Right ventricle myocardium inferior (tissue), 1 donor: Measurements from ENCODE around the gene CNTNAP2. TPM values are rescaled to one million over a fixed set of nuclear protein-coding genes. Genes with fewer than 3 reads are reported as not detected.
"Not testable (repeated sequence)": the region's sequence is repeated elsewhere in the genome, so short reads cannot be mapped to it uniquely, and the experiment has no call there.

Experiments
- ATAC-seq: fragments of 200-7000 bp; cut with Tn5 transposase; one replicate; pipeline ENCODE4 v1.9.1; 2020; ENCODE audit warnings: mild to moderate bottlenecking, moderate library complexity
- DNase-seq: peaks from one replicate; pipeline ENCODE4 v3.0.0; 2021; ENCODE audit errors: missing footprints
- intact Hi-C: fragments of 100-400 bp; cut with DNase I; formaldehyde crosslinking; loops from one replicate; pipeline ENCODE4 v1.11.0; 2022
- total RNA-seq: library from RNA; stranded (reverse); fragmentation: NEBNext Ultra II Directional; extraction: Animal tissue kit (Norgen Biotek cat#: 25700); gene quantifications from one replicate; pipeline ENCODE4 v1.2.1, GENCODE V29; 2021
- donor health status: DM: no; HTN: yes; CAD: no; lungs with severe emphysema.

CNTNAP2 gene
- total RNA-seq, 1 donor from 2014 or later, result 0.65 TPM

DNA sequence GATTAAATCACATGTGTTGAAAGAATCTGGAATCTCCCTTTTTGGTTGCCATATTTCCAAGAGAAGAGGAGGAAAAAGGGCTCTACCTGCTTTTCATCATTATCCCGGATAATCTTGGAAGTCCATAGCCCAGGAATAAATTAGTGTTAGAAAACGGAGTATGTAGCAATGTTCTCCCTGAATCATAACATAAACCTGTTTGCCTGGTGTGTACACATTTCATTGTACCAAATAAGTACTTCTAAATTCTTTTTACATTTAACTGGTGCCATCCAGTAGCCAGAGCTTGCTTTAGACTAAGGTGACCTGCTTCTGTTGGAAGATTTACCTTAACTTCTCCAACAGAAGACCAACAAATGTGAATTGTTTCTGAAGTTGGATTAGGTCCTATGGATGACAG lies 2291.7 kb downstream of the CNTNAP2 start:
- DNase-seq (no peak), ATAC-seq (no peak)
- intact Hi-C loops, result no loop called here

DNA sequence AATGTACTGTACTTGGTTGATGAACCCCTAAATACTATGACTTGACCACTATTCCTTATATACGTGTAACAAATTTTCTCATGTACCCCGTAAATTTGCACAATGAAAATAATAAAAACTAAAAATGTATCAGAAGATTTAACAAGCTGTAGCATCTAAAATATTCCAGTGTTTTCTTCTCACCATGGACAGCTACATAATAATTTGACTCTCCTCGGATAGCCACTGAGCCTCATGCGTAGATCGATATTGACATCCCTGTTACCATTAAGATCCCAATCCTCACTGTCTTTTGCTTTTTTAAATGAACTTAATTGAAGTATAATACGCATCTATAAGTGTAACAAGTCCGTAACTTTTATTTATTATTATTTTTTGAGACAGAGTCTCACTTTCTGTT lies 2294.3 kb downstream of the CNTNAP2 start:
- DNase-seq (no peak), ATAC-seq (no peak)
- intact Hi-C loops, result no loop called here

DNA sequence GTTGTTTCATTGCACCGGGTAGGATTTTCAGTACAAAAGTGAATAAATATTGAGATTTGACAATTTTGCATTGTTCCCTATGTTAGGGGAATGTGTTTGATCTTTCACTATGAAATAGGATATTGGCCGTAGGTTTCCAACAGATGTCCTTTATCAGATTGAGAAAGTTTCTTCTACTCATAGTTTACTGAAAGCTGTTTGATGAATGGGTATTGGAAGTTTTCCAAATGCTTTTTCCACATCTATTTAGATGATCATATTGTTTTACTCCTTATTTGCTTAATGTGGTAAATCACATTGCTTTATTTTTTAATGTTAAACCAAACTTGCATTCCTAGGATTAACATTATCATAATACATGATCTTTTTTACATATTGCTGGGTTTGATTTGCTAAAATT lies 2296.1 kb downstream of the CNTNAP2 start:
- no peak for DNase-seq

DNA sequence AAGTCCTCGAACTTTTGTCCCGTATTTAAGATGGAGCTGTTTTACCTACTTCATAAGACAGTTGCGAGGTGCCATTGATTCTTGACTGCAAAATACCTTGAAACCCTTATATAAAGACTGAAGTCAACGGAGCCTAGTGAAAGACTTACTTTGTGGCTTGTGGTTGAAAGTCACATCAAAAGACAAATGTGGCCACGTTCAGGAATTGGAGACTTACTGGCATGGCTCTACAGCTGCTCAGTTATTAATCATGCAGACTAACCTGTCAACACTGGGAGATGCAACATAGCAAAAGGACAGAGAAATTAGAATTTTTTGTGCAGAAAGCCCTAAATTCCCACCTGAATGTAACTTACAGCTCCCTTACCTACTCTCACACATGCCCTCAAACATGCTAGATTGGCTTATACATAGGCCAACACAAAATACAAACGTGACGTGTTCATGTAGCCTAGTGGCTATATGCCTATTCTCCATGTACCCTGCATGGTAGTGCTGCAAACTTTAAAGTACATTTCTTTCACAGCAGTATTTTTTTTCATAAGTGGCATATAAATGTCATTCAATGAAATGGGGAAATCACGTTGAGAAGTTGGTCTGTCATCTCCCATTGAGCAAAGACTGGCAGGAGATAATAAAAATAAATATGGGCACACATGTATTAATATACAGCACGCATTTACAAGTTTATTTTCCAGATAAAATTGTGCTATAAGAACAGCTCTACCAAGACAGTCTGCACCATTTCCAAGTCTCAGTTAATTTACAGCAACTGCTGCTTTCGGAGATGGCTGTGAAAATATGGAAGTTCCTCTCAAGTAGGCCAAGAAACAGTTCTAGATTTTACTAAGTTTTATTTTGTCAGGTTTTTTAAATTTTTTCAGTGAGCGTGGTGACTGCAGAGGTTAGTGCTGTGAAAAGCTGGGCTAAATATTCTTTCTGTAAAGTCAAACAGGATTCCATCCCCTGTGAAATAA lies 2303.5 kb downstream of the CNTNAP2 start:
- intact Hi-C loops, result no loop called here
- ATAC-seq (no peak), DNase-seq (no peak)

More for the DNA sequence above, 2296.1 kb downstream of the CNTNAP2 start:
- intact Hi-C loops, result no loop called here
- ATAC-seq, result no peak

DNA sequence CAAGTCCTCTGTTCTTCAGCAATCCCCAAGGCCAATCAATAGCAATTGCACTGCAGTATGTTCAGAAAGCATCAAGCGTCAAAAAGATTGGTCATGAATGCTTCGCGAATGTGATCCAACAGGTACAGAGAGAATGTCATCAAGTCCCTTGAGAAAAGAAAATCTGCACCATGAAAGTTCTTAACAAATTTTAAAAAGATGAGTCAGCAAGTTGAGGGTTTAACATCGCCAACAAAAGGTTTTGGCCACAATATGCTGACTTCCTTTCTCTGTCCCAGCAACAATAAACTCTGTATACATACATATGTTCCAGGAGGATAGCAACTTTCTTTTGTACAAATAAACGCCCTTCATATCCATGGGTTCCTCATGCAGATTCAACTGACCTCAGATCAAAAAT lies 2305.4 kb downstream of the CNTNAP2 start:
- intact Hi-C loops, result no loop called here
- ATAC-seq, result no peak
- DNase-seq, result no peak

DNA sequence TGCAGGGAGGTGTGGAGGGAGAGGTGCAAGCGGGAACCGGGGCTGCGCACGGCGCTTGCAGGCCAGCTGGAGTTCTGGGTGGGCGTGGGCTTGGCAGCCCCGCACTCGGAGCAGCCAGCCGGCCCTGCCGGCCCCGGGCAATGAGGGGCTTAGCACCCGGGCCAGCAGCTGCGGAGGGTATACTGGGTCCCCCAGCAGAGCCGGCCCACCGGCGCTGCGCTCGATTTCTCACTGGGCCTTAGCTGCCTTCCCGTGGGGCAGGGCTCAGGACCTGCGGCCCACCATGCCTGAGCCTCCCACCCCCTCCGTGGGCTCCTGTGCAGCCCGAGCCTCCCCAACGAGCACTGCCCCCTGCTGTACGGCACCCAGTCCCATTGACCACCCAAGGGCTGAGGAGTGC lies 2309.8 kb downstream of the CNTNAP2 start:
- DNase-seq, ATAC-seq, intact Hi-C loops: not testable (repeated sequence)

DNA sequence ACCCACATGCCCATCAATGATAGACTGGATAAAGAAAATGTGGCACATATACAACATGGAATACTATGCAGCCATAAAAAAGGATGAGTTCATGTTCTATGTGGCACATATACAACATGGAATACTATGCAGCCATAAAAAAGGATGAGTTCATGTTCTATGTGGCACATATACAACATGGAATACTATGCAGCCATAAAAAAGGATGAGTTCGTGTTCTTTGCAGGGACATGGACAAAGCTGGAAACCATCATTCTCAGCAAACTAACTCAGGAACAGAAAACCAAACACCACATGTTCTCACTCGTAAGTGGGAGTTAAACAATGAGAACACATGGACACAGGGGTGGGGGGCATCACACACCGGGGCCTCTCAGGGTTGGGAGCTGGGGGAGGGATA lies 2314.1 kb downstream of the CNTNAP2 start:
- DNase-seq, intact Hi-C loops, ATAC-seq: not testable (repeated sequence)

DNA sequence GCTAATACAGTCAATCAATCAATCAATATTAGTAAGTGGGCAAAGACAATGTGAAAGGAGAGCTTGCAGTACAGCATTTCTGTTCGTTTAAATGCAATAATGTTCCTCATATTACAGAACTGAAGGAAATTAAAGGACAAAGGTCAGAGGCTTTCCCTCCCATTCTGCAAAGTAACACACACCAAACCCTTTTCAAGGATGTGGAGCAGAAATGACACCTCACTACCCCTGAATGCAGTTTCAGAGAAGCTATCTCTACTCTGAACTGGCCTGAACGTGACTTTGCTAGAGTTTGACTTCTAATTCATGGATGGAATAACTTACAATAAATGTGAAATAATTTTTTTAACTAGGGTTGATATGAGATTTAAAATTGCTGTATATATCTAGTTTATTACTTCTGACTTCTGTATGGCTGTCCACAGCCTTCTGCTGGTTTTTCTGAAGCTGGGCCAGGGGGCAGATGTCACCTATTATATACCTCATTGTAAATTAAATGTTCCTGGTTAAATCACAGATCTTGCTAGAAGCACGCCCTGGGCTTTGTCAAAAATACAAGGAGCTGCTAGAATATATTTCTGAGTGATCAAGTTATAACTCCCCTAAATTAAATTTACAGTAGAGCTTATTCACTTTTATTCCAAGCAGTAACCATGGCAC lies 2317.1 kb downstream of the CNTNAP2 start:
- ATAC-seq (no peak), DNase-seq (no peak)
- intact Hi-C loops, result no loop called here

DNA sequence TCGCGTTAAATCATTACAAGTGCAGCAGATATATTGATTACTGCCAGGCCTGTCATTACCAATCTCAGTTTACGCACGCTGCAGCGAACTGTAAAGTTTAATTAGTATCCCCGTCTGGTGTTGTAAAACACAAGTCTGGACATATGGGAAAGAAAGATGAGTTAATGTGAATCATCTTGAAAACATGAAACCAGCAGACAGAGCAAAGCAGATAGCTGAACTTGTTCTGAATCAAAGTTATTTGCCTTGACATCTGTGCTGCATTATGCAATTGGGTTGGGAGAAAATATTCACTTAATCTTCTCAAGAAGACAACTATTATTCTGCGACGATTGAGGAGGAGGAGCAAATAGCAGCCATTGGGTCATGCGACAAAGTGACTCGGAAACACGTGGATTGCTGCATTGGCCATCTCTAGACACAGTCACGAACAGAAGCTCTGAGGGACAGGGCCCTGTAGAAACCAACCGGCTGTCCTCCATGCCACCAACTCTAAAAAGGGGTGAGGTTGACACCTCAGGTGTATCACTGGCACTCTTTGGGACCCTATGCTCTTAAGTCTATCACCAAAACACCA lies 2317.7 kb downstream of the CNTNAP2 start:
- intact Hi-C loops, result no loop called here
- DNase-seq (no peak), ATAC-seq (no peak)

DNA sequence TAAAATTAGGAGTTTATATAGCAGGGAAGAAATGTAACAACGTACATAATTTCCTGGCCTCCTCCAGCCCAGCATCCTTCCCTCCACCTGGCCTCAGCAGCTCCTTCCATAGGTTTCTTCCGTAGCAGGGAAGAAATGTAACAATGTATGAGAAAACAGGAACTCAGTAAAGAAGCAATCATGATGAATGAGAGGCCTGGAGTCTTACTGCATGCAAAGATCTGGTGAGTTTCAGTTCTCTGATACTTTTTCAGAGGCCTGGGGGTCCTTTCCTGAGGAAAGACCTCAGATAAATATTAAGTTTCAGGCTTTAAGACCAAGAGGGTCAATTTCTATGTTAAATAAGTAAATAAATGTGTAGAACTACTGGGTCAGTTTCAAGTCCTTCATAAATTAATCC lies 2318.3 kb downstream of the CNTNAP2 start:
- intact Hi-C loops, result no loop called here
- ATAC-seq, result no peak
- no peak for DNase-seq

DNA sequence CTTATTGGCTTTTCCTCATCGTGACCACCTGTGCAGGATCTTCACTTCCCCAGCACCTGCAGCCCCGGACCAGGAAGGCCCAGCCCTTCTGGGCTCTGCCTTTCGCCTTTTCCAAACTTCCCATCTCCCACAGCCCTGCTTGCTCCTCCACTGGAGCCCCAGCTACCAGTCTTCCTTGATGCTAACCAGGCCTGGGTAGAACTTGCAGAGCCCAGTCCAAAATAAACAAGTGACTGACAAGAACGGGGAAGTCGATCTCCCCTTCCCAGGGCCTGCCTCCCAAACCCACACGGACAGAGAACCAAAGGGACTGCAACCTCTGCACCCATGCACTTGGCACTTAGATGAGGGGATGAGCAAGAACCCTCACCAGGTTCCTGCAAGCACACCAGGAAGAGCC lies 2319.1 kb downstream of the CNTNAP2 start:
- DNase-seq (no peak), ATAC-seq (no peak)
- intact Hi-C loops, result no loop called here

DNA sequence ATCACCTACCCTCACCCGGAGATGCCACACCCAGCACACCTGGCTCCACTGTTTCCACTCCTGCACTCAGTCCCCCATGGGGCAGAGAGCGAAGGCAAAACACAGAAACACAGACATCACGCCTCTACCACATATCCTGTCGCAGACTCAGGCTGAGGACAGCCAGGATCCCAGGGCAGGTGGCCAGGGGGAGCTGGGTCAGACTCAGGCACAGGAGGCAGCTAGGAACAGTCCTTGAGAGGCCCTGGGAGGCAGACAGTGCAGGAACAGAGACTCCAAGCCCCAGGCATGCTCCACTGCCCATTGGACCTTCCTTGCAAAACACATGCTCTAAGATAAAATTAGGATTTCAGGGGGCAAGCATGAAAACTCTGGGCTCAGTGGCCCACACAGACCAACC lies 2319.5 kb downstream of the CNTNAP2 start:
- intact Hi-C loops, result no loop called here
- DNase-seq, result no peak
- ATAC-seq, result no peak

DNA sequence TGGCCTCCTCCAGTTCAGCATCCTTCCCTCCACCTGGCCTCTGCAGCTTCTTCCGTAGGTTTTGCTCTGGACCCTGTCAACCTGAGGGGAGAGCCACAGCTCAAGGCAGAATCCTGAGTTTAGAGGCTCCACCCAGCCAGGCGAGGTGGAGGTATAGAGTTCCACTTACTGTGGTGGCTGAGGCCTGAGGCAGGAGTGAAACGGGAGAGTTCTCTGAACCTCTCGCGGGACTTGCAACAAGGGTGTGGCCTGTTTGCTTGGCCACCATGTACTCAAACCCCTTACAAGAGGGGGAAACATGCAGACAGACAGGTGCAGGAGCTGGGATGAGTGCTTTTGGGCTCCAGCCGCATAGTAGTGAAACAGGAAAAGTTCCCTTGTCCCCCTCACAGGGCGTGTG lies 2320.0 kb downstream of the CNTNAP2 start:
- DNase-seq (no peak), ATAC-seq (no peak)
- intact Hi-C loops, result no loop called here

DNA sequence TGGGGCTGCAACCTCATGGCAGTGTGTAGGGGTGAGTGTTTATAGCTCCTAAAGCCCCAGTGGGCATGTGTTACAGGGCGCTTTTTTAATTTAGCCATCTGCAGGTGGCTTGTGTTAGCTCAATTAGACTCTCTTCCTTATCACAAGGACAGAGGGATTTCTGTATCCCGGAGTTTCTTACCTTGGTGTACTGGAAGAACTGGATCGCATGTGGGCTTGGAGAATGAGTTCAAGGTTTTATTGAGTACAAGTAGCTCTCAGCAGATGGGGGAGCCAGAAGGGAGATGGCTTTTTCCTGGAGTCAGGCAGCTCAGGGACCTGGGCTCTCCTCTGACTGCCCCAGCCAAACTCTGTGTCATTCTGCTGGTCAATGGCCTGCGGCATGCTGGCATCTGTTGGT lies 2320.4 kb downstream of the CNTNAP2 start:
- DNase-seq (no peak), ATAC-seq (no peak)
- intact Hi-C loops, result no loop called here

DNA sequence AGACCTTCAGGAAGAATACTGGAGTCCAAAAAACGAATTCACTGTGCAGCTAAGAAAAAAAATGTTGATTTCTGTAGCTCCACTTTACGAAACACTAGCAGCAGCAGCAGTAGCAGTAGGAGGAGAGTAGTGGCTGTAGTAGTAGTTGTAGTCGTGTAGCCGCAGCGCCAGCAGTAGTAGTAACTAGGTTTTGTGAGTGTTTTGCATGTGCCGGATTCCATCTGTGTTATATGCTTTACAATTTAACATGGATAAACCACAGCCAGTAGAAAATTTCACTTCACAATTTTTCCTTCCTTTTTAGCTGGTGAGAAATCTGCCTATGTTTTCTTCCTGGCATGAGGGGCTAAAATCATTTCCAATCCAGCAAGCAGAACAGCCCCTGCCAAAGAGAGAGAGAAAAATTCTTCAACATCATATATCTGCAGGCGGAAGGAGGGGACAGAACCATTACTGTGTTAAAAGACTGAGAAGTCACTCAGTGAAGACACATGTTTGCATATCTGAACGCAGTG lies 2325.6 kb downstream of the CNTNAP2 start:
- intact Hi-C loops, result no loop called here
- DNase-seq (no peak), ATAC-seq (no peak)

DNA sequence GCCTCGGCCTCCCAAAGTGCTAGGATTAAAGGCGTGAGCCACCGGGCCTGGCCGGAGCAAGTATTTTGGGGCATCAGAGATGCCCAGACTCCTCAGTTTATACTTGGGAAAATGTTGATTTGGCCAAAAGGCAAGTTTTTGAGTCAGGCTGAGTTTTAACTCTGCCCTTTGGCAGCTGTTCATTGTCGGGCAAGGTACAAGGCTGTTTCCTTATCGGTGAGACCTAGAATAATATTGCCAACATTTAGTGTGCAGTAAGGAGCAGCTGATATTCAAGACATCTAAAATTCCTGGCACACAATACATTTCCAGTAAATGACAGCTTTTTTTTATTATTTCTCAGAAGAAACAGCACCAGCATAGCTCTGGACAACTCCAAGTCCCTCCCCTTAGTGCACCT lies 2326.3 kb downstream of the CNTNAP2 start:
- DNase-seq, result no peak

DNA sequence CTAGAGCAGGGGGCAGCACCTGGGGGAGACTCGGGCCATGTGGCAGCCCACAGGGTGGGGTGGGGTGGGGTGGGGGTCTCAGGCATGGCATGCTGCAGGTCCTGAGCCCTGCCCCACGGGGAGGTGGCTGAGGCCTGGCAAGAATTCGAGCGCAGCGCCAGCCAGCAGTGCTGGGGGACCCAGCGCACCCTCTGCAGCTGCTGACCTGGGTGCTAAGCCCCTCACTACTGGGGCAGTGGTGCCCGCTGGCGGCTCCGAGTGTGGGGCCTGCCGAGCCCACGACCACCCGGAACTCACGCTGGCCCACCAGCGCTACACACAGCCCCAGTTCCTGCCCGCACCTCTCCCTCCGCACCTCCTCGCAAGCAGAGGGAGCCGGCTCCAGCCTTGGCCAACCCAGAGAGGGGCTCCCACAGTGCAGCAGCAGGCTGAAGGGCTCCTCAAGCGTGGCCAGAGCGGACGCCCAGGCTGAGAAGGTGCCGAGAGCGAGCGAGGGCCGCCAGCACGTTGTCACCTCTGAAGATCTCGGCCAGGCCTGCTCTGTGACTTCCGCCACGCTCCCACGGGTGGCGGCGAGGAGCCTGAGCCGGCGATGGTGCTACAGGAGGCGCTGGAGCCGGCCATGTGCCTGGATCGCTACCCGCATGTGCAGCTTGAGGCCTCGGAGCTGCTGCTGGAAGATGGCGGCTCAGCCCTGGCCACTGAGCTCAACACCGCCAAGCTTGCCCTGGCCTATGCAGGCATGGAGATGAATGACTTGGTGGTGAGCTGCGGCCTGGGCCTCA lies 2328.9 kb downstream of the CNTNAP2 start:
- intact Hi-C loops, result no loop called here

More for the DNA sequence above, 2326.3 kb downstream of the CNTNAP2 start:
- intact Hi-C loops, result no loop called here
- ATAC-seq, result no peak

DNA sequence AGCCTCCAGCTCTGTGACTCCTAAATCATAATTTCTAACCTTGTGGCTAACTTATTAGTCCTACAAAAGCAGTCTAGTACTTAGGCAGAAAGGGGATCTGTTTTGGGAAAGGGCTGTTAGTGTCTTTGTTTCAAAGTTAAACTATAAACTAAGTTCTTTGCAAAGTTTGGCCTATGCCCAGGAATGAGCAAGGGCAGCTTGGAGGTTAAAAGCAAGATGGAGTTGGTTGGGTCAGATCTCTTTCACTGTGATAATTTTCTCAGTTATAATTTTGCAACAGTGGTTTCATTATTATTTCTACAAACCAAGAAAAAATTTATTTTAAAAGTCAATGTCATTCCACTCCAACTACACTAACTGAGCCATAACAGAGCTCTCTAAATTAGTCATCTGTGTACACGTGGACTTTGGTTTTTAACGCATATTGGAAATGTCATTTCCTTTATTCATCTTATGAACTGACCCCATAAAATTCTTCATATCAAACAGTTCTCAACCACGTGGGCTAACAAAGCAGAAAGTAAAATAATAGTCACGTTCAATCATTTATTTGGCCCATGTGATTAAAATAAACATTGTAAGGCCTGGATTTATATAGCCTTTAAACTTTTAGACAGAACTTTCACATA lies 2330.7 kb downstream of the CNTNAP2 start:
- no peak for ATAC-seq
- intact Hi-C loops, result no loop called here
- DNase-seq, result no peak

More for the DNA sequence above, 2328.9 kb downstream of the CNTNAP2 start:
- DNase-seq (no peak), ATAC-seq (no peak)
